Osteoblast (primary cell): ENCODE measurements around the gene AK4. TPM values are rescaled to one million over a fixed set of nuclear protein-coding genes. Genes with fewer than 3 reads are reported as not detected.
"Not testable (repeated sequence)": the region's sequence is repeated elsewhere in the genome, so short reads cannot be mapped to it uniquely, and the experiment has no call there.

Source experiments
- DNase-seq: peaks from one replicate; pipeline ENCODE4 v3.0.0; 2011; ENCODE audit warnings: low spot score, mixed read lengths; ENCODE audit not compliant: insufficient read length; ENCODE audit errors: missing footprints
- H2AFZ ChIP-seq: 2 replicates; pipeline ENCODE4 v1.6.0; 2011; ENCODE audit warnings: mild to moderate bottlenecking, low read length
- H3K27ac ChIP-seq: 2 replicates; pipeline ENCODE4 v1.5.1; 2011; ENCODE audit warnings: mild to moderate bottlenecking, low read depth, low read length, moderate library complexity
- H3K27me3 ChIP-seq: 2 replicates; pipeline ENCODE4 v1.6.0; 2012; ENCODE audit warnings: mild to moderate bottlenecking, control low read depth, inconsistent platforms, low read length, moderate library complexity; ENCODE audit not compliant: insufficient read depth
- H3K36me3 ChIP-seq: 2 replicates; pipeline ENCODE4 v1.5.1; 2011; ENCODE audit warnings: mild to moderate bottlenecking, low read length, control low read depth, moderate library complexity; ENCODE audit not compliant: insufficient read depth
- H3K4me1 ChIP-seq: 2 replicates; pipeline ENCODE4 v1.5.1; 2011; ENCODE audit warnings: mild to moderate bottlenecking, low read length, control low read depth, moderate library complexity; ENCODE audit not compliant: insufficient read depth
- H3K4me2 ChIP-seq: 2 replicates; pipeline ENCODE4 v1.6.0; 2011; ENCODE audit warnings: mild to moderate bottlenecking, low read length; ENCODE audit not compliant: insufficient read depth
- H3K4me3 ChIP-seq: fragments of 200-600 bp; sonication (generic); 3 replicates; pipeline ENCODE4 v1.5.1; 2012; ENCODE audit warnings: mild to moderate bottlenecking, low read length, inconsistent platforms; ENCODE audit not compliant: insufficient read depth
- H3K79me2 ChIP-seq: 2 replicates; pipeline ENCODE4 v1.6.0; 2012; ENCODE audit warnings: mild to moderate bottlenecking, low read length, control low read depth, inconsistent platforms; ENCODE audit not compliant: insufficient read depth
- H3K9me3 ChIP-seq: 2 replicates; pipeline ENCODE4 v1.5.1; 2011; ENCODE audit warnings: low read depth, low read length, control low read depth
- H4K20me1 ChIP-seq: 2 replicates; pipeline ENCODE4 v1.6.0; 2012; ENCODE audit warnings: mild to moderate bottlenecking, low read length, control low read depth; ENCODE audit not compliant: insufficient read depth
- total RNA-seq: library from RNA; depleted of rRNA; stranded (reverse); fragments of >200 nt; gene quantifications from 2 replicates; pipeline ENCODE4 v1.2.3, GENCODE V29; 2012
- TF ChIP-seq, protein P1 (sequence below): IDR thresholded peaks from 2 replicates; pipeline ENCODE4 v1.5.1; 2011; ENCODE audit warnings: mild to moderate bottlenecking, low read depth, low read length, moderate library complexity; ENCODE audit errors: extremely low read depth

The AK4 gene
- total RNA-seq, 1 donor, result 37.6 TPM

DNA sequence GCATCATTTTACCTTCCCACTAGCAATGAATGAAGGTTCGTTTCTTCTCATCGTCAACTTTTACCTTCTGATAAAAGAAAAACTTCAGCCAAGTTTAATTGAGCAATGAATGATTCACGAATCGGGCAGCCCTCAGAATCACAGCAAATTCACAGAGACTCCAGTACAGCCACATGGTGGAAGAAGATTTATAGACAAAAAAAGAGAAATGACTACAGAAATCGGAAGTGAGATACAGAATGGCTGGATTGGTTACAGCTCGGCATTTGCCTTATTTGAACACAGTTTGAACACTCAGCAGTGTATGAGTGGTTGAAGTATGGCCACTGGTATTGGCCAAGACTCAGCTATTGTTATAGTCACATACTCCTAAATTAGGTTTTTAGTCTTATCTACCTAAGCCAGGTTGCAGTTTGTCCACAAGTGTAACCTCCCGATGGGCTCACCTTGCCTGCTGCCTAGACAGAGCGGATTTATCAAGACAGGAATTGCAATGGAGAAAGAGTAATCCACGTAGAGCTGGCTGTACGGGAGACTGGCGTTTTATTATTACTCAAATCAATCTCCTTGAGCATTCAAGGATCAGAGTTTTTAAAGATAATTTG is 15.3 kb downstream of the AK4 start:
- H3K9me3 ChIP-seq, result no peaks in the 10 kb centered on the region
- no peak overlapping the region for H2AFZ ChIP-seq
- H4K20me1 ChIP-seq, result peaks cover 2% of the 10 kb centered on the region
- TF ChIP-seq, protein P1, sequence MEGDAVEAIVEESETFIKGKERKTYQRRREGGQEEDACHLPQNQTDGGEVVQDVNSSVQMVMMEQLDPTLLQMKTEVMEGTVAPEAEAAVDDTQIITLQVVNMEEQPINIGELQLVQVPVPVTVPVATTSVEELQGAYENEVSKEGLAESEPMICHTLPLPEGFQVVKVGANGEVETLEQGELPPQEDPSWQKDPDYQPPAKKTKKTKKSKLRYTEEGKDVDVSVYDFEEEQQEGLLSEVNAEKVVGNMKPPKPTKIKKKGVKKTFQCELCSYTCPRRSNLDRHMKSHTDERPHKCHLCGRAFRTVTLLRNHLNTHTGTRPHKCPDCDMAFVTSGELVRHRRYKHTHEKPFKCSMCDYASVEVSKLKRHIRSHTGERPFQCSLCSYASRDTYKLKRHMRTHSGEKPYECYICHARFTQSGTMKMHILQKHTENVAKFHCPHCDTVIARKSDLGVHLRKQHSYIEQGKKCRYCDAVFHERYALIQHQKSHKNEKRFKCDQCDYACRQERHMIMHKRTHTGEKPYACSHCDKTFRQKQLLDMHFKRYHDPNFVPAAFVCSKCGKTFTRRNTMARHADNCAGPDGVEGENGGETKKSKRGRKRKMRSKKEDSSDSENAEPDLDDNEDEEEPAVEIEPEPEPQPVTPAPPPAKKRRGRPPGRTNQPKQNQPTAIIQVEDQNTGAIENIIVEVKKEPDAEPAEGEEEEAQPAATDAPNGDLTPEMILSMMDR, result no peak
- H3K4me2 ChIP-seq, result no peak overlapping the region
- H3K27me3 ChIP-seq, result peaks cover 3% of the 10 kb centered on the region
- no peak overlapping the region for H3K4me3 ChIP-seq
- no peaks in the 10 kb centered on the region for H3K36me3 ChIP-seq
- H3K79me2 ChIP-seq, result peaks cover 3% of the 10 kb centered on the region
- H3K4me1 ChIP-seq, result no peaks in the 10 kb centered on the region
- no peak for DNase-seq
- no peak overlapping the region for H3K27ac ChIP-seq

DNA sequence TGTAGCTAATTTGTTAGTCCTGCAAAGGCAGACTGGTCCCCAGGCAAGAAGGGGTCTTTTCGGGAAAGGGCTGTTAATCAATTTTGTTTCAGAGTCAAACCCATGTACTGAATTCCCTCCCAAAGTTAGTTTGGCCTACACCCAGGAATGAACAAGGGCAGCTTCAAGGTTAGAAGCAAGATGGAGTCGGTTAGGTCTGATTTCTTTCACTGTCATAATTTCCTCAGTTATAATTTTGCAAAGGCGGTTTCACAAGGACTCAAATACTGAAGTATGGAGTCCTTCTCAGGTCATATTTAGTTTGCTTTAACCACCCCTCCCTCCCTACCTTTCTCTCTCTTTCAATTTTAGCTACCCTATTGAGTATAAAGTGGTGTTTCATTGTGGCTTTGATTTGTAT is 16.1 kb downstream of the AK4 start:
- not testable (repeated sequence) for H4K20me1 ChIP-seq, DNase-seq, H3K4me3 ChIP-seq, H3K27me3 ChIP-seq, H3K4me1 ChIP-seq, H3K27ac ChIP-seq, H3K36me3 ChIP-seq, H3K9me3 ChIP-seq, H2AFZ ChIP-seq, H3K4me2 ChIP-seq, H3K79me2 ChIP-seq

DNA sequence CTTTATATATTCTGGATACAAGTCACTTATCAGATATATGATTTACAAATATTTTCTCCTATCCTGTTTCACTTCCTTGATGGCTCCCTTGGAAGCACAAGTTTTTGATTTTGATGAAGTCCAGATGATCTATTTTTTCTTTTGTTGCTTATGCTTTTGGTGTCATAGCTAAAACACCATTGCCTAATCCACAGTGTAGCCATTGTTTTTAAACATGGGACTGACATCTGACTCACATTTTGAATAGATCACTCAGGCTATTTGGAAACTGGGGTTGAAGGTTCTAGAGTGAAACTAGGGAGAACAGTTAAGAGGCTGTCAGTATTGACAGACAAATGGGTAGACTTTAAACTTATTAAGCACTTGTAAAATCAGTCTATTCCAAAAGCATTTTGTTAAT is 16.6 kb downstream of the AK4 start:
- TF ChIP-seq, protein P1, result no peak
- Histone ChIP-seq H3K27ac (no peak overlapping the region), H4K20me1 (peaks cover 2% of the 10 kb centered on the region), H3K4me1 (peaks cover 4% of the 10 kb centered on the region), H3K36me3 (no peaks in the 10 kb centered on the region), H2AFZ (no peak overlapping the region), H3K4me3 (no peak overlapping the region), H3K9me3 (no peaks in the 10 kb centered on the region), H3K4me2 (no peak overlapping the region), H3K27me3 (peaks cover 3% of the 10 kb centered on the region), H3K79me2 (peaks cover 3% of the 10 kb centered on the region)
- no peak for DNase-seq

DNA sequence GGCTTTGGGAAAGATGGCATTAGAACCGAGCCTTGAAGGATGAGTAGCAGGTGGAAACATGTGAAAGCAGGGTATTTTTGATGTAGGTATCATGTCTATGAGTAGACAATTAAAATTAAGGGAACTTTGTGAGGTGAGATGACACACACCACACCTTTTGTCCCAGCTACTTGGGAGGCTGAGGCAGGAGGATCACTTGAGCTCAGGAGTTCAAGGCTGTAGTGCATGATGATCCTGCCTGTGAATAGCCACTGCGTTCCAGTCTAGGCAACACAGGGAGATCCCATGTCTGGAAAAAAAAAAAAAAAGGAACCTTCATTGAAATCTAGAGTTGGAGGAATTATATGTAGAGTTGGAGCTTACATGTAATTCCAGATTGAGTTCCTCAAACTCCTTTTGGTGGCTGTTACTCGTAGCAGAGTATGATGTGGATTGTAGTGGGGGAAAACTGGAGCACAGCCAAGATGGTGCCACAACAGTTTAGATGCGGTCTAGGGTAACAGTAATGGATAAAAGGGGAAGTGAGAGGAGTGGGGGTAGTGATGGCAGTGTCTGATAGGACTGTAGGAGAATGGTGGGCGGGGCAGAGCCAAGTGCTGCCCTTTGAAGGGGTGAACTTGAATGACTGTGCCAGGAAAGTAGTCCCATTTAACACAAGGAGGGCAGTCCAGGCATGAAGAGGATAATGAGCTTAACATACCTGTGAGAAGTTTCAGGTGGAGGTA is 17.4 kb downstream of the AK4 start:
- Histone ChIP-seq H3K4me3 (no peak overlapping the region), H3K27me3 (peaks cover 3% of the 10 kb centered on the region), H3K79me2 (peaks cover 3% of the 10 kb centered on the region), H4K20me1 (peaks cover 2% of the 10 kb centered on the region), H2AFZ (no peak overlapping the region), H3K36me3 (no peaks in the 10 kb centered on the region), H3K4me1 (peaks cover 8% of the 10 kb centered on the region), H3K27ac (no peak overlapping the region), H3K4me2 (no peak overlapping the region), H3K9me3 (no peaks in the 10 kb centered on the region)
- DNase-seq, result no peak
- TF ChIP-seq, protein P1, result no peak
